HFFc6 (cell line): ENCODE measurements around the gene SCAF1. TPM values are rescaled to one million over a fixed set of nuclear protein-coding genes. Genes with fewer than 3 reads are reported as not detected.
A peak's percentile ranks its signal among the peaks of the same experiment; 100 is the strongest.

Experiments used
- DNase-seq: peaks from one replicate; pipeline ENCODE4 v3.0.0-alpha.2; 2018
- H3K27ac Mint-ChIP-seq: 2 replicates; pipeline ENCODE4 v1.8.0; 2020; ENCODE audit warnings: mild to moderate bottlenecking, mixed read lengths
- H3K27me3 Mint-ChIP-seq: 2 replicates; pipeline ENCODE4 v1.8.0; 2021; ENCODE audit warnings: mild to moderate bottlenecking, moderate library complexity, mixed read lengths; ENCODE audit not compliant: insufficient read depth
- H3K36me3 Mint-ChIP-seq: 2 replicates; pipeline ENCODE4 v1.8.0; 2021; ENCODE audit warnings: low read depth, mixed read lengths
- H3K4me1 Mint-ChIP-seq: 2 replicates; pipeline ENCODE4 v1.8.0; 2020; ENCODE audit warnings: low read depth, mixed read lengths
- H3K4me3 Mint-ChIP-seq: 2 replicates; pipeline ENCODE4 v1.8.0; 2020; ENCODE audit warnings: mild to moderate bottlenecking, moderate library complexity, mixed read lengths
- H3K9me3 Mint-ChIP-seq: 2 replicates; pipeline ENCODE4 v1.8.0; 2020; ENCODE audit warnings: mild to moderate bottlenecking, mixed read lengths
- CTCF ChIP-seq: fragments of 200-600 bp; sonication (generic); IDR thresholded peaks from 2 replicates; pipeline ENCODE4 v1.5.0; 2021; ENCODE audit warnings: antibody characterized with exemption, mild to moderate bottlenecking
- total RNA-seq, 6 experiments: library from RNA; stranded (reverse); fragmentation: NEBNext Ultra II Directional; extraction: Animal tissue kit (Norgen Biotek cat#: 25700); gene quantifications; 2 replicates in 1 of 6; 3 replicates in 5 of 6; pipeline ENCODE4 v1.2.3, GENCODE V29; 2021

SCAF1 gene
- total RNA-seq, 6 experiments from 2014 or later, result 112 to 134 (median 121) TPM

GRCh38 chr19:49684983-49685553, 43.1 kb downstream of the SCAF1 start:
- H3K4me3 Mint-ChIP-seq, result no peak overlapping the region
- 0 out of 2 replicates have a peak overlapping the region, but pooled peaks have one; percentile 24 for H3K27ac Mint-ChIP-seq
- peaks cover 14% of the 10 kb centered on the region for H3K4me1 Mint-ChIP-seq
- DNase-seq, result no peak
- peaks cover 14% of the 10 kb centered on the region for H3K36me3 Mint-ChIP-seq
- H3K9me3 Mint-ChIP-seq, result no peaks in the 10 kb centered on the region
- H3K27me3 Mint-ChIP-seq, result peaks cover 6% of the 10 kb centered on the region
- TF ChIP-seq CTCF, result no peak

- Mint-ChIP-seq H3K4me3 (no peak overlapping the region), H3K9me3 (no peaks in the 10 kb centered on the region; the same call in 1 of the 2 replicates), H3K36me3 (peaks cover 12% of the 10 kb centered on the region), H3K27me3 (peaks cover 9% of the 10 kb centered on the region), H3K4me1 (peaks cover 16% of the 10 kb centered on the region), H3K27ac (0 out of 2 replicates have a peak overlapping the region, but pooled peaks have one; percentile 24)
- no peak for DNase-seq
- no peak for TF ChIP-seq CTCF
These were observed 43.9 kb downstream of the SCAF1 start for GRCh38 chr19:49685845-49686332.

GRCh38 chr19:49686503-49687088, 44.6 kb downstream of the SCAF1 start:
- Mint-ChIP-seq H3K4me1 (peaks cover 21% of the 10 kb centered on the region), H3K4me3 (no peak overlapping the region), H3K36me3 (peaks cover 10% of the 10 kb centered on the region), H3K27me3 (peaks cover 12% of the 10 kb centered on the region), H3K9me3 (no peaks in the 10 kb centered on the region; the same call in 1 of the 2 replicates), H3K27ac (no peak overlapping the region)
- no peak for TF ChIP-seq CTCF
- DNase-seq, result no peak

- H3K36me3 Mint-ChIP-seq, result peaks cover 10% of the 10 kb centered on the region
- no peak for TF ChIP-seq CTCF
- H3K4me1 Mint-ChIP-seq, result peaks cover 22% of the 10 kb centered on the region
- H3K4me3 Mint-ChIP-seq, result no peak overlapping the region
- no peaks in the 10 kb centered on the region; the same call in 1 of the 2 replicates for H3K9me3 Mint-ChIP-seq
- no peak for DNase-seq
- no peak overlapping the region; the same call in 1 of the 2 replicates for H3K27ac Mint-ChIP-seq
- H3K27me3 Mint-ChIP-seq, result peaks cover 12% of the 10 kb centered on the region
These were observed 45.1 kb downstream of the SCAF1 start for GRCh38 chr19:49687150-49687549.

- Mint-ChIP-seq H3K4me3 (no peak overlapping the region), H3K27ac (peak overlapping the region; percentile 51), H3K27me3 (peaks cover 12% of the 10 kb centered on the region), H3K9me3 (no peaks in the 10 kb centered on the region; the same call in 1 of the 2 replicates), H3K36me3 (peaks cover 10% of the 10 kb centered on the region), H3K4me1 (peaks cover 22% of the 10 kb centered on the region)
- no peak for TF ChIP-seq CTCF
- DNase-seq, result no peak
These were observed 45.7 kb downstream of the SCAF1 start for GRCh38 chr19:49687566-49688316.
